Activated CD8-positive, alpha-beta memory T cell treated with anti-CD3 and anti-CD28 coated beads, Interleukin-2, amount 10 ng/mL, durations not matched to agents 7 days and 5 days (primary cell): Measurements from ENCODE around the gene MARCO. TPM values are rescaled to one million over a fixed set of nuclear protein-coding genes. Genes with fewer than 3 reads are reported as not detected.

Experiments
- ATAC-seq: fragments of 150-1000 bp; cut with Tn5 transposase; one replicate; pipeline ENCODE4 v1.10.0; 2021; ENCODE audit warnings: moderate library complexity
- CTCF ChIA-PET: fragments of 350-600 bp; sonication (Branson Sonifier 250); formaldehyde crosslinking; loops from one replicate; lab custom pipeline; 2021; ENCODE audit warnings: antibody characterized with exemption; lab: Charles Lee
- DNase-seq: peaks from one replicate; pipeline ENCODE4 v3.0.0-alpha.2; 2020
- H3K27ac Mint-ChIP-seq: one replicate; pipeline ENCODE4 v1.8.0; 2021; ENCODE audit warnings: mild to moderate bottlenecking, mixed read lengths
- H3K27me3 Mint-ChIP-seq: one replicate; pipeline ENCODE4 v1.8.0; 2021; ENCODE audit warnings: mixed read lengths
- H3K36me3 Mint-ChIP-seq: one replicate; pipeline ENCODE4 v1.8.0; 2021; ENCODE audit warnings: mild to moderate bottlenecking, mixed read lengths
- H3K4me1 Mint-ChIP-seq: one replicate; pipeline ENCODE4 v1.8.0; 2021; ENCODE audit warnings: mixed read lengths
- H3K4me3 Mint-ChIP-seq: one replicate; pipeline ENCODE4 v1.8.0; 2021; ENCODE audit warnings: mild to moderate bottlenecking, moderate library complexity, mixed read lengths
- H3K9me3 Mint-ChIP-seq: one replicate; pipeline ENCODE4 v1.8.0; 2022; ENCODE audit warnings: low read depth, mixed read lengths
- total RNA-seq, 2 experiments: library from RNA; stranded (reverse); gene quantifications; one replicate each; pipeline ENCODE4 v1.2.3, GENCODE V29; 2021

The MARCO gene
- total RNA-seq, 2 experiments from 2014 or later = not detected

- no peak for ATAC-seq
- Mint-ChIP-seq H3K4me1 (no peaks in the 10 kb centered on the region), H3K27ac (no peak overlapping the region), H3K36me3 (no peaks in the 10 kb centered on the region), H3K4me3 (no peak overlapping the region), H3K27me3 (no peaks in the 10 kb centered on the region), H3K9me3 (no peaks in the 10 kb centered on the region)
- CTCF ChIA-PET = no interaction called here
- DNase-seq = no peak
Observed at GRCh38 chr2:118913803-118914645, 28.0 kb upstream of the MARCO start.

GRCh38 chr2:118914721-118915453 lies 27.1 kb upstream of the MARCO start:
- no peak overlapping the region for H3K4me3 Mint-ChIP-seq
- H3K27me3 Mint-ChIP-seq = no peaks in the 10 kb centered on the region
- no peaks in the 10 kb centered on the region for H3K4me1 Mint-ChIP-seq
- H3K27ac Mint-ChIP-seq = no peak overlapping the region
- H3K36me3 Mint-ChIP-seq = no peaks in the 10 kb centered on the region
- no peaks in the 10 kb centered on the region for H3K9me3 Mint-ChIP-seq
- DNase-seq = no peak
- ATAC-seq = no peak
- CTCF ChIA-PET = no interaction called here

- H3K27me3 Mint-ChIP-seq = peaks cover 9% of the 10 kb centered on the region
- H3K4me1 Mint-ChIP-seq = no peaks in the 10 kb centered on the region
- CTCF ChIA-PET = interaction anchor here (1.3 kb wide), 1 partner anchor 9 kb away, joined by 3 read pairs; no protein-coding TSS in a partner anchor
- no peak for DNase-seq
- H3K36me3 Mint-ChIP-seq = no peaks in the 10 kb centered on the region
- H3K27ac Mint-ChIP-seq = no peak overlapping the region
- ATAC-seq = no peak
- H3K4me3 Mint-ChIP-seq = no peak overlapping the region
- H3K9me3 Mint-ChIP-seq = no peaks in the 10 kb centered on the region
Observed at GRCh38 chr2:118918017-118918416, 24.0 kb upstream of the MARCO start.

DNA sequence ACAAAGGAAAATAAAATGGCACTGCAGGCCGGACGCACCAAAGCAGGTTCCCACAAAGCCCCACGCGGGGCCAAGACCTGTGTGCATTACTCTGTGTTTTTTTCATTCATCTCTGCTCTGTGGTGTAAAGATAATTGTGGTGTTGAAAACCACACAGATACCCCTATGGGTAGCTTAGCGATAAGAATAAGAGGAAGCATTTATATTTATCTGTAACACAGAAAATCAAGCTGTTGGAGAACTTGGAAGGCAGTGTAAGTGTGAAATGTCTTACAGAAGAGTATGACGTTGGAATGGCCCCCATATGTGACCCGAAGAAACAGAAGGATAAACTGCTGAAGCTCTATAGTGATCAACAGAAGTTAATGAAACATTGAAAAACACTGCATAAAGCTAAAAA lies 20.3 kb upstream of the MARCO start:
- Mint-ChIP-seq H3K9me3 (no peaks in the 10 kb centered on the region), H3K4me1 (no peaks in the 10 kb centered on the region)
- CTCF ChIA-PET = no interaction called here

DNA sequence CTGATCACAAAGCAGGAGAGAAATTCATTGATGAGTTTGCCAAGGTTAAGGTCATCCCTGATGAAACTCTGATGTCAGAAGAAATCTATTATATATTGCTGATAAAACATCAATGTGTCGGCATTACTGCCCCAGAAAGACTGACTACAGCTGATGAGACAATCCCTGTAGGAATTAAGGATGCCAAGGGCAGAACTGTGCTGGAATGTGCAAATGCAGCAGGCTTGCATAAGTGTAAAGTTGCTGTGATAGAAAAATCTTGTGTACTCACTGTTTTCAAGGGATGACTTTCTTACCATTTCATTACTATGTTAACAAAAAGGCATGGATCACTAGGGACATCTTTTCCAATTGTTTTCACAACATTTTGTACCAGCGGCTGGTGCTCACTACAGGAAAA lies 19.7 kb upstream of the MARCO start:
- Mint-ChIP-seq H3K4me1 (no peaks in the 10 kb centered on the region), H3K9me3 (no peaks in the 10 kb centered on the region), H3K36me3 (no peaks in the 10 kb centered on the region), H3K27ac (no peak overlapping the region), H3K27me3 (peaks cover 11% of the 10 kb centered on the region), H3K4me3 (no peak overlapping the region)
- CTCF ChIA-PET = no interaction called here
- DNase-seq (no peak), ATAC-seq (no peak)

More for the DNA sequence above, 20.3 kb upstream of the MARCO start:
- H3K27ac Mint-ChIP-seq = no peak overlapping the region
- no peak overlapping the region for H3K4me3 Mint-ChIP-seq
- no peak for ATAC-seq
- H3K36me3 Mint-ChIP-seq = no peaks in the 10 kb centered on the region
- H3K27me3 Mint-ChIP-seq = peaks cover 11% of the 10 kb centered on the region
- no peak for DNase-seq

- Mint-ChIP-seq H3K36me3 (no peaks in the 10 kb centered on the region), H3K9me3 (no peaks in the 10 kb centered on the region), H3K4me1 (no peaks in the 10 kb centered on the region), H3K27me3 (peaks cover 11% of the 10 kb centered on the region), H3K4me3 (no peak overlapping the region), H3K27ac (no peak overlapping the region)
- no peak for DNase-seq
- no peak for ATAC-seq
- CTCF ChIA-PET = no interaction called here
Observed at GRCh38 chr2:118923371-118923770, 18.6 kb upstream of the MARCO start.

DNA sequence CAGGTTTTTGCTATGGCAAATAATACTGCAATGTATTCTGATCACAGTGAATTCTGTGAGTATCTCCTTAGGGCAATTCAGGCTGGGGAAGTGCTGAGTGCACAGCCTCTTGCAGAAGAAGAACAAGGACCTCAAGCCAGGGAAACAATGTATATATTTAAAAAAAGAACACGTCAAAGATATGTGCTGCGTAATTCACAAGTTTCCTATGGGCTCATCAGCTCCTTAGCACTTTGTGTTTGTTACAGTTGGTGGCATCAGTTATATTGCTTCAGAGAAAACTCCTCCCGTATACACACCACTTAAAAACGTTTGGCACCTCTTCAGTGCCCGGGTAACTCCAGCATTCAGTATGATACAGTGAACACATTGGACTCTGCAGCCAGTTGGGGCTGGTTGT lies 16.5 kb upstream of the MARCO start:
- no peaks in the 10 kb centered on the region for H3K36me3 Mint-ChIP-seq
- H3K9me3 Mint-ChIP-seq = no peaks in the 10 kb centered on the region
- H3K4me1 Mint-ChIP-seq = no peaks in the 10 kb centered on the region
- no peak for ATAC-seq
- peaks cover 11% of the 10 kb centered on the region for H3K27me3 Mint-ChIP-seq
- no peak for DNase-seq
- no peak overlapping the region for H3K27ac Mint-ChIP-seq
- CTCF ChIA-PET = no interaction called here
- no peak overlapping the region for H3K4me3 Mint-ChIP-seq

DNA sequence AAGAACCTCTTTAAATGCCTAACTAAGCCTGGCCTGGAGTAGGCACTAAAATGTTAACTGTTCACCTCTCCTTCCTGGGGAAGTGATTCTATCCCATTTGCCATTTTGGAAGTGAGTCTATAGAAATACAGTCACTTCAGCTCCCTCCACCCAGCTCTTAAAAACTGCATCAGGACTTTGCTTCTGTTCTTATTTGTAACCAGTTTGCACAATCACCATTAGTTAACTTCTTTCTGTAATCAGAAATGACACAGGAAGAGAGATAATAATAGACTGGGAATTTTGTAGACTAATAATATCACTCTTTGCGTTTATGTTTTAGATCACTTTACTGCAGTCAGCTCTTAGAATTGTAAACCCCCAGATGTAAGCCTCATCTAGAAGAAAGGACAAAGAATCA lies 16.0 kb upstream of the MARCO start:
- no peak overlapping the region for H3K27ac Mint-ChIP-seq
- H3K4me1 Mint-ChIP-seq = no peaks in the 10 kb centered on the region
- ATAC-seq (no peak), DNase-seq (no peak)
- no peaks in the 10 kb centered on the region for H3K9me3 Mint-ChIP-seq
- peaks cover 9% of the 10 kb centered on the region for H3K27me3 Mint-ChIP-seq
- H3K36me3 Mint-ChIP-seq = no peaks in the 10 kb centered on the region
- no peak overlapping the region for H3K4me3 Mint-ChIP-seq
- CTCF ChIA-PET = interaction anchor here (1.1 kb wide), 1 partner anchor 8 kb away, joined by 3 read pairs; no protein-coding TSS in a partner anchor

DNA sequence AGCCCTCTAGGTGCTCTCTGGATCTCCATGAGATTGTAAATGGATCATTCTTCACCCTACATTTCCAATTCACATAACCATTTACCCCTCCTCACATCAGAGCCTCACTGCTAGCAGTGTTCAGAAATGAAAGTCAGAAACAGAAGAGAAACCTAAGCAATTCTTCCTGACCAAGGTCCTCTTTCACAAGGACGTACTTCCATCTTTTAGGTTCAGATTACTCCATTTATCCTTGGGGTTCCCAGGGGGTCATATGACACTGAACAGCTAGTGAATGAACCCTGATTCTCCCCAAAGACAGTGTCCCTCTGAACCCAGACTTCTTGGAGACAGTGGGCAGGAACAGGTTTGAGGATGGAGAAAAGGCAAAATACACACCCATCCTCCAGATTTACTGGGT lies 12.9 kb upstream of the MARCO start:
- H3K27ac Mint-ChIP-seq = no peak overlapping the region
- CTCF ChIA-PET = no interaction called here
- H3K9me3 Mint-ChIP-seq = peaks cover 6% of the 10 kb centered on the region
- H3K4me1 Mint-ChIP-seq = no peaks in the 10 kb centered on the region
- ATAC-seq (no peak), DNase-seq (no peak)
- no peaks in the 10 kb centered on the region for H3K36me3 Mint-ChIP-seq
- peaks cover 2% of the 10 kb centered on the region for H3K27me3 Mint-ChIP-seq
- H3K4me3 Mint-ChIP-seq = no peak overlapping the region

DNA sequence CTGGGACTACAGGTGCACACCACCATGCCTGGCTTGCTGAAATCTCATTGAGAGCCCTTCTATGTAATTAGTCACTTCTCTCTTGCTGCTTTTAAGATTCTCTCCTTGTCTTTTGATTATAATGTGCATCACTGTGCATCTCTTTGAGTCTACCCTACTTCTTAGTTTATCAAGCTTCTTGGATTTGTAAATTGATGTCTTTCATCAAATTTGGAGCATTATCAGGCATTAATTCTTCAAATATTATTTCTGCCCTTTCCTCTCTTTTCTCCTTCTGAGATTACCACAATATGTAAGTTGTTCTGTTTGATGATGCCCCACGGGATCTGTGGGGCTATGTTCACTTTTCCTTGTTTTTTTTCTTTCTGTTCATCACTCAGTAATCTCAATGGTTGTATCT lies 9.0 kb upstream of the MARCO start:
- Mint-ChIP-seq H3K27me3 (no peaks in the 10 kb centered on the region), H3K27ac (no peak overlapping the region), H3K9me3 (peaks cover 6% of the 10 kb centered on the region), H3K4me1 (no peaks in the 10 kb centered on the region), H3K4me3 (no peak overlapping the region), H3K36me3 (no peaks in the 10 kb centered on the region)
- ATAC-seq (no peak), DNase-seq (no peak)
- CTCF ChIA-PET = no interaction called here

DNA sequence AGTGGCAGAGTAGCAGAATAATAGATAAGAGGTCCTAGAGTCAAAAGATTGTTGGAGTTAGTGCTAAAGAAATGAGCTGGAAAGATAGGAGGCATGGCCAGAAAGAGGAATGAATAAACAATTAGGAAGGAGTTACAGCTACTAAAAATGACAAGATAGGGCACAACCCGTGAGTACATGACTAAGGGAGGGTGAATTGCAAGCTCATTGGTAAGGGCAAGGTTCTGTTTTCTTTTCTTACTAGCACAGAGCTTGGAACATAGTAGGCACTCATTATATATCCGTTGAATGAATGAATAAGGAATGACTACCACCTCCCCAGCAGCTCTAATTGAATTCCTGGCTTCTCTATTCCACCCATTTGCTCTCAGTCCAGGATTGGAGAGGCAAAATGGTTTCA lies 5.7 kb upstream of the MARCO start:
- H3K9me3 Mint-ChIP-seq = peaks cover 6% of the 10 kb centered on the region
- CTCF ChIA-PET = no interaction called here
- DNase-seq (no peak), ATAC-seq (no peak)
- H3K36me3 Mint-ChIP-seq = no peaks in the 10 kb centered on the region
- H3K4me1 Mint-ChIP-seq = no peaks in the 10 kb centered on the region
- no peak overlapping the region for H3K4me3 Mint-ChIP-seq
- no peak overlapping the region for H3K27ac Mint-ChIP-seq
- no peaks in the 10 kb centered on the region for H3K27me3 Mint-ChIP-seq

GRCh38 chr2:118936936-118937335 lies 5.1 kb upstream of the MARCO start:
- no peaks in the 10 kb centered on the region for H3K36me3 Mint-ChIP-seq
- H3K4me3 Mint-ChIP-seq = no peak overlapping the region
- no peaks in the 10 kb centered on the region for H3K27me3 Mint-ChIP-seq
- H3K4me1 Mint-ChIP-seq = no peaks in the 10 kb centered on the region
- CTCF ChIA-PET = no interaction called here
- ATAC-seq (no peak), DNase-seq (no peak)
- H3K27ac Mint-ChIP-seq = no peak overlapping the region
- H3K9me3 Mint-ChIP-seq = peaks cover 6% of the 10 kb centered on the region

DNA sequence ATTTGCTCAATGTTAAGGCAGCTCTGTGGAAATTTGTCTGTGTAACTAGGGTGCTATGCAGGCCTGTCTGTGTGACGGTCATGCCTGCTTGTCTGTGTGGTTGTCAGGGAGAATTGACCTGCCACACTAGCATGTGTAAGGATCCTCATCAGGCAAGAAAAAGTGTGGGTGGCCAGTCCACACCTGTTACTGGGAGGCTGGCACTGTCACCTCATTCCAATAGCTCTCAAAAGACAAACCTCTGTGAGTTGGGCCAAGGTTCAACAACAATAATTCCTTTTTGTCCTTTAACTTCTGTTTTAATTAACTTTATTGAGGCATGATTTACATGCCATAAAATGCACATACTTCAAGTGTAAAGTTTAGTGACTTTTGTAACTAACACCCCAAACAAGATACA lies 4.2 kb upstream of the MARCO start:
- CTCF ChIA-PET = no interaction called here
- no peaks in the 10 kb centered on the region for H3K4me1 Mint-ChIP-seq
- H3K27ac Mint-ChIP-seq = no peak overlapping the region
- no peaks in the 10 kb centered on the region for H3K36me3 Mint-ChIP-seq
- no peaks in the 10 kb centered on the region for H3K27me3 Mint-ChIP-seq
- H3K4me3 Mint-ChIP-seq = no peak overlapping the region
- DNase-seq (no peak), ATAC-seq (no peak)
- peaks cover 5% of the 10 kb centered on the region for H3K9me3 Mint-ChIP-seq

DNA sequence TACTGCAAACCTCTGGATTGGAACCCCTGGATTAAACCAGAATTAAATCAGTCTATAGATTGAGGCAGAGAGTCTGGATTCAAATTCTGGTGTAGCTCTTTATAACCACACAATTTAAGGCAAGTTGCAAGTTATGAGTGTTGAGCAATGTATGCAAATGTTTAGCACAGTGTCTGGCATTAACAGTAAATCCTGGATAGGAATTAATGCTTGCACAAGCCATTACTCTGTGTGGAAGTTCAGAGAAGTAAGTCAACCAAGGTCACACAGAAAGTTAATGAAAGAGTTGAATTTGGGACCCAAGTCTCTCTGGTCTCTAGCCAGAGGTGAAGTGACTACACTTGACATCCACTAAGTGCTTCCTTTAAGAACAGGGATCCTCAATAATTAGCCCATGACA lies 2.0 kb upstream of the MARCO start:
- Mint-ChIP-seq H3K27me3 (no peaks in the 10 kb centered on the region), H3K4me3 (no peak overlapping the region), H3K27ac (no peak overlapping the region), H3K9me3 (no peaks in the 10 kb centered on the region), H3K4me1 (no peaks in the 10 kb centered on the region), H3K36me3 (no peaks in the 10 kb centered on the region)
- DNase-seq (no peak), ATAC-seq (no peak)
- CTCF ChIA-PET = no interaction called here
